ENCODE results near the gene ID2. TPM values are rescaled to one million over a fixed set of nuclear protein-coding genes. Genes with fewer than 3 reads are reported as not detected.
A peak's percentile ranks its signal among the peaks of the same experiment; 100 is the strongest.

ID2 gene
- polyA plus RNA-seq, 3 donors: 282 to 2,821 (median 295) TPM

DNA sequence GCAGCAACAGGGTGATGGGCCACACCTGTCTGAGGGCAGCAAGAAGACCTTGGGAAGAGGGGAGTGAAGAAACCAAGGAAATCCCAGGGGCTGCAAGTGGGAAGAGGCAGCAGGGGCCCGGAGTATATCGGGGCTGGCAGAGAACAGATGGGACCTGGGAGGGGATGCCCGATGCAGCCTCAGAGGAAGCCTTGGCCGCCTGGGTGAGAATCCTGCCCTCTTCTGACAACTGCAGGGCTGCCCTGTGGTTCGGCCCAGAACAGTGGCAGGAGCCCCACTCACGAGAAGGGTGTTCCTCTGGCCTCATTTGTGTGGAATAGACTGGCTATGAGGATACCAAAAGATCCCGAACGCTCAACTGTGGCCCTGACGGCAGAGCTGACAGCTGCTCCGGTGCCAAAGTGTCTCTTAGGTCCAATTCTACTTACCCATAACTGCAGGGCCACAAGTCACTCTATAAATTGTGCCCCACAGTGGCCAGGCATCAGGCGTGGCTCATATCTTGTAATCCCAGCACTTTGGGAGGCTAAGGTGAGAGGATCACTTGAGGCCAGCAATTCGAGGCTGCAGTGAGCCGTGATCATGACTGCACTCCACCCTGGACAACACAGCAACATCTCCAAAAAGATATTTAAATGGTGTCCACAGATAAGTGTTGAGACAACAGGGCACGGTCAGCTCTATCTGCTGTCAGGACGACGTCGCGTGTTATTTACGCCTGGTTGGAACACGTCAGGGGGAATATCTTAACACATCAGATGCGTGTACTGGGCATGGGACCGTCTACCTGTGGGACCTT is 23.6 kb upstream of the ID2 start:
- WGBS (ENCODE audit: insufficient coverage): 89% methylated on average over 19 of the region's 22 CpGs
- H3K4me3 ChIP-seq (replicated peaks in 1 of 3; ENCODE audit: low read depth in 2 of 3, low read length in 3 of 3): no peak overlapping the region
- H3K27me3 ChIP-seq (ENCODE audit: control insufficient read depth in 2 of 2, insufficient read depth in 2 of 2, low read length in 2 of 2): no peaks in the 10 kb centered on the region
- H3K9ac ChIP-seq (ENCODE audit: insufficient read depth, low read length, poor library complexity, severe bottlenecking): no peak overlapping the region
- H4K20me1 ChIP-seq (ENCODE audit: insufficient read depth, low read length): no peaks in the 10 kb centered on the region
- H3K4me3 Mint-ChIP-seq: peak overlapping the region; percentile 27 to 64
- peaks cover 44% of the 10 kb centered on the region for H3K4me1 Mint-ChIP-seq
- H3K4me2 ChIP-seq (replicated peaks; ENCODE audit: extremely low read depth, low read length, poor library complexity, severe bottlenecking): peak overlapping the region; percentile 45
- H3K36me3 ChIP-seq (replicated peaks in 1 of 2; ENCODE audit: control insufficient read depth in 1 of 2, insufficient read depth in 2 of 2, low read length in 2 of 2): no peaks in the 10 kb centered on the region
- TF ChIP-seq, protein P1, sequence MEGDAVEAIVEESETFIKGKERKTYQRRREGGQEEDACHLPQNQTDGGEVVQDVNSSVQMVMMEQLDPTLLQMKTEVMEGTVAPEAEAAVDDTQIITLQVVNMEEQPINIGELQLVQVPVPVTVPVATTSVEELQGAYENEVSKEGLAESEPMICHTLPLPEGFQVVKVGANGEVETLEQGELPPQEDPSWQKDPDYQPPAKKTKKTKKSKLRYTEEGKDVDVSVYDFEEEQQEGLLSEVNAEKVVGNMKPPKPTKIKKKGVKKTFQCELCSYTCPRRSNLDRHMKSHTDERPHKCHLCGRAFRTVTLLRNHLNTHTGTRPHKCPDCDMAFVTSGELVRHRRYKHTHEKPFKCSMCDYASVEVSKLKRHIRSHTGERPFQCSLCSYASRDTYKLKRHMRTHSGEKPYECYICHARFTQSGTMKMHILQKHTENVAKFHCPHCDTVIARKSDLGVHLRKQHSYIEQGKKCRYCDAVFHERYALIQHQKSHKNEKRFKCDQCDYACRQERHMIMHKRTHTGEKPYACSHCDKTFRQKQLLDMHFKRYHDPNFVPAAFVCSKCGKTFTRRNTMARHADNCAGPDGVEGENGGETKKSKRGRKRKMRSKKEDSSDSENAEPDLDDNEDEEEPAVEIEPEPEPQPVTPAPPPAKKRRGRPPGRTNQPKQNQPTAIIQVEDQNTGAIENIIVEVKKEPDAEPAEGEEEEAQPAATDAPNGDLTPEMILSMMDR (IDR thresholded peaks at IDR 0.05): no peak
- peaks cover 0 to 4% (median 0%) of the 10 kb centered on the region in 7 donors for H3K9me3 Mint-ChIP-seq
- DNase-seq: no peak
- peak overlapping the region; percentile 58 for H2AFZ ChIP-seq (ENCODE audit: insufficient read depth, low read depth, low read length, poor library complexity, severe bottlenecking)
- no peaks in the 10 kb centered on the region for H3K79me2 ChIP-seq (ENCODE audit: insufficient read depth, low read length)
- H3K27ac ChIP-seq (ENCODE audit: low read depth in 1 of 2, low read length in 2 of 2): peak overlapping the region in 1 of 2 donors; percentile 58
- H3K27ac Mint-ChIP-seq: peak overlapping the region; percentile 65 to 91 (median 81)
- intact Hi-C loops (cut with micrococcal nuclease): no loop called here
- H3K36me3 Mint-ChIP-seq: peaks cover 5 to 9% of the 10 kb centered on the region in 2 donors
- H3K9me3 ChIP-seq (replicated peaks in 1 of 2; ENCODE audit: control insufficient read depth in 1 of 2, insufficient read depth in 1 of 2, low read length in 2 of 2): no peaks in the 10 kb centered on the region
- peaks cover 7 to 13% (median 7%) of the 10 kb centered on the region in 3 donors for H3K27me3 Mint-ChIP-seq (ENCODE audit: low read depth in 3 of 3)
- H3K4me1 ChIP-seq (ENCODE audit: control insufficient read depth in 1 of 2, insufficient read depth in 2 of 2, low read length in 2 of 2): peaks cover 33 to 34% of the 10 kb centered on the region in 2 donors

DNA sequence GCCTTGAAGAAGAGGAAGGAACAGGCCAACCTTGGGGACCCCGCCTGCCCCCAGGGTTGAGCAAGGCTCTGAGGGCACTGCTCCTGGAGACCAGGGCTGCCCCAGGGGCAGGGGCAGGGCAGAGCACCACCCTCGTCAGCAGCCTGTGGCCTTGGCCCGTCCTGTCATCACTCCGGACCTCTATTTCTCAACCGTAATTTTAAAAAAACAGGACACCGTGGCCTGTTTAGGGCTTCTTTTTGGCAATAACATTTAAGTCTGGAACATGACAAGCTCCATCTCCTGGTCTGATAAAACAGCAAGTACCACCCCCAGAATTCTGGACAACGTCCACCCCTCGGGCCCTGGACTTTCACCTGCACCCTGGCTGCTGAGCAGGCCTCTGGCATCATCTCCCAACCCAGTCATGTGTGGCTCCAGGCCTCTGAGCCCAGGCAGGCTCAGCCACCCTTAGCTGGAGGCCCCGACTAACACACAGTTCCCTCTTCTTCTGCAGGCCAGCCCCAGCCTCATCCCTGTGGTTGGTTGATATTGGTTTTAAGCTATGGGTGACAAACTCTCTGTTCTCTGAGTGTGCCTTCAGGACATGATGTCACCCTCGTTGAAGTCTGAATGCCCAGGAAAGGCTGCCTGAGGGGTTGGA is 22.6 kb upstream of the ID2 start:
- Histone ChIP-seq H3K27ac (ENCODE audit: low read depth in 1 of 2, low read length in 2 of 2) (peak overlapping the region; percentile 33 to 58), H3K36me3 (replicated peaks in 1 of 2; ENCODE audit: control insufficient read depth in 1 of 2, insufficient read depth in 2 of 2, low read length in 2 of 2) (no peaks in the 10 kb centered on the region), H3K9me3 (replicated peaks in 1 of 2; ENCODE audit: control insufficient read depth in 1 of 2, insufficient read depth in 1 of 2, low read length in 2 of 2) (no peaks in the 10 kb centered on the region), H3K27me3 (ENCODE audit: control insufficient read depth in 2 of 2, insufficient read depth in 2 of 2, low read length in 2 of 2) (peaks cover 0 to 3% of the 10 kb centered on the region in 2 donors), H3K9ac (ENCODE audit: insufficient read depth, low read length, poor library complexity, severe bottlenecking) (peak overlapping the region; percentile 18), H3K4me3 (replicated peaks in 1 of 3; ENCODE audit: low read depth in 2 of 3, low read length in 3 of 3) (no peak overlapping the region), H4K20me1 (ENCODE audit: insufficient read depth, low read length) (no peaks in the 10 kb centered on the region), H3K4me2 (replicated peaks; ENCODE audit: extremely low read depth, low read length, poor library complexity, severe bottlenecking) (no peak overlapping the region), H3K4me1 (ENCODE audit: control insufficient read depth in 1 of 2, insufficient read depth in 2 of 2, low read length in 2 of 2) (peaks cover 34 to 36% of the 10 kb centered on the region in 2 donors), H2AFZ (ENCODE audit: insufficient read depth, low read depth, low read length, poor library complexity, severe bottlenecking) (peak overlapping the region; percentile 47), H3K79me2 (ENCODE audit: insufficient read depth, low read length) (no peaks in the 10 kb centered on the region)
- DNase-seq: peak; percentile 60 to 69 (median 63)
- Mint-ChIP-seq H3K27ac (peak overlapping the region; percentile 81 to 95 (median 90)), H3K9me3 (peaks cover 0 to 4% (median 0%) of the 10 kb centered on the region in 7 donors), H3K4me3 (peak overlapping the region; percentile 10 to 72), H3K27me3 (ENCODE audit: low read depth in 3 of 3) (peaks cover 9 to 18% (median 13%) of the 10 kb centered on the region in 3 donors), H3K4me1 (peaks cover 48% of the 10 kb centered on the region), H3K36me3 (peaks cover 5 to 9% of the 10 kb centered on the region in 2 donors)
- intact Hi-C loops (cut with micrococcal nuclease): no loop called here
- 18% methylated on average over 8 of the region's 10 CpGs for WGBS (ENCODE audit: insufficient coverage)
- TF ChIP-seq, protein P1 (IDR thresholded peaks at IDR 0.05): no peak

Measured in CD14-positive monocyte (primary cell).